Ovary (tissue), 9 donors: ENCODE results near the gene SGK1. TPM values are rescaled to one million over a fixed set of nuclear protein-coding genes. Genes with fewer than 3 reads are reported as not detected.
"Not testable (repeated sequence)": the region's sequence is repeated elsewhere in the genome, so short reads cannot be mapped to it uniquely, and the experiment has no call there.

ENCODE experiments used
- DNase-seq, 5 donors: peaks; one replicate each; pipeline ENCODE4 v3.0.0-alpha.2; 2019 to 2020
- H3K27ac ChIP-seq, 2 donors: fragments of 200-600 bp; one replicate each; pipeline versions ENCODE4 v1.5.1 to v1.8.0; 2019 to 2022
- H3K27me3 ChIP-seq: fragments of 200-600 bp; one replicate; pipeline ENCODE4 v1.8.0; 2022
- H3K36me3 ChIP-seq: fragments of 200-600 bp; sonication (generic); one replicate; pipeline ENCODE4 v1.5.1; 2019
- H3K4me1 ChIP-seq: one replicate; pipeline ENCODE4 v1.8.1; 2013; ENCODE audit warnings: mild to moderate bottlenecking, moderate library complexity; ENCODE audit not compliant: insufficient read depth
- H3K4me3 ChIP-seq: fragments of 200-600 bp; sonication (generic); one replicate; pipeline ENCODE4 v1.5.1; 2017
- H3K9me3 ChIP-seq, 2 donors: fragments of 200-600 bp in 1 of 2; sonication (generic) in 1 of 2; one replicate each; pipeline versions ENCODE4 v1.5.1 to v1.8.1; 2013 to 2019; ENCODE audit warnings: mild to moderate bottlenecking in 1 of 2, moderate library complexity in 1 of 2
- EP300 ChIP-seq: sonication (generic); formaldehyde crosslinking; IDR thresholded peaks from one replicate; pipeline ENCODE4 v1.6.1; 2017; ENCODE audit warnings: antibody characterized with exemption
- POLR2A ChIP-seq: fragments of 450-650 bp; IDR thresholded peaks from one replicate; pipeline ENCODE4 v1.6.1; 2017; ENCODE audit warnings: antibody characterized with exemption, mild to moderate bottlenecking, moderate library complexity
- WGBS, 3 donors: extraction: QIAGEN DNeasy Blood & Tissue Kit in 1 of 3; methylation state at CpG; one replicate each; pipeline versions ENCODE4 v1.1.5 to v1.1.7; 2013 to 2017; 5-methylcytosine and 5-hydroxymethylcytosine counted together
- intact Hi-C, 4 donors: fragments of 100-400 bp; cut with DNase I; formaldehyde crosslinking; loops; one replicate each; pipeline versions ENCODE4 v1.11.0 to v1.15.1; 2022 to 2023
- polyA plus RNA-seq, 2 donors: library from polyadenylated mRNA; stranded (reverse); fragments of 200-250 nt in 1 of 2; fragments of 350-450 nt in 1 of 2; fragmentation: Illumina TruSeq in 1 of 2; extraction: RNeasy Lipid Tissue Mini Kit (QIAGEN cat#74804) in 1 of 2; gene quantifications; one replicate each; pipeline ENCODE4 v1.2.3, GENCODE V29; 2013 to 2014
- total RNA-seq, 7 donors: library from RNA; depleted of rRNA in 2 of 7; stranded (reverse); fragments of >200 nt in 2 of 7; fragmentation: NEBNext Ultra II Directional in 3 of 7; extraction: Animal tissue kit (Norgen Biotek cat#: 25700) in 3 of 7; gene quantifications; one replicate each; pipeline versions ENCODE4 v1.1.0 to v1.2.4, GENCODE V29; 2016 to 2023
- TF ChIP-seq, protein P1 (sequence below), 3 donors: fragments of 450-650 bp in 2 of 3; fragments of 200-600 bp in 1 of 3; IDR thresholded peaks; one replicate each; pipeline versions ENCODE4 v1.5.1 to v1.8.0; 2016 to 2022; ENCODE audit warnings: antibody characterized with exemption in 3 of 3, mild to moderate bottlenecking in 1 of 3
- donor health status: DM: no; HTN: no; CAD: no; lungs with moderate emphysema.
- donor health status: DM: no; HTN: no; CAD: no.
- donor health status: Bipolar disorder and iron deficiency.
- donor health status: DM: yes; HTN: yes; CAD: no.
- donor health status: DM: no; HTN: no; CAD: no.
- donor health status: DM: yes; HTN: yes; CAD: no.

The SGK1 gene
- total and polyA plus RNA-seq, 9 donors: 124 to 610 (median 174) TPM

DNA sequence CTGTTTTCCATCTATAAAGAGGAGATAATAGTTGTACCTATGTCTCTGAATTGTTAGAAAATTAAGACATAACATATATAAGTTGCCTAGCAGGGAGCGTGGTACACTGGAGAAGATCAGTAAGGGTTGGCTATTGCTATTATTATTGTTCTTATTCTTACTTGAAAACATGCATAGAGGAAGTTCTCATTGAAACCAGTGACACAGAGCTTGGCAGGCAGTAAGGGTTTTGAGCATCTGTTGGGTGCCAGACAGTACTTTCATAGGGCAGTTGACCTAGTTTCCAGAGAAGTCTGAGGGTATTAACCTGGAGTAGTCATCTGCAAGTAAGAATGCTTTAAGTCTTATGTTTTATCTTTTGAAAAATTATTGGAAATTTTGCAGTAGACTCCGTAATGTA is 13.3 kb upstream of the SGK1 start:
- H3K27ac ChIP-seq: no peak overlapping the region
- H3K4me3 ChIP-seq: no peak overlapping the region
- TF ChIP-seq, protein P1, sequence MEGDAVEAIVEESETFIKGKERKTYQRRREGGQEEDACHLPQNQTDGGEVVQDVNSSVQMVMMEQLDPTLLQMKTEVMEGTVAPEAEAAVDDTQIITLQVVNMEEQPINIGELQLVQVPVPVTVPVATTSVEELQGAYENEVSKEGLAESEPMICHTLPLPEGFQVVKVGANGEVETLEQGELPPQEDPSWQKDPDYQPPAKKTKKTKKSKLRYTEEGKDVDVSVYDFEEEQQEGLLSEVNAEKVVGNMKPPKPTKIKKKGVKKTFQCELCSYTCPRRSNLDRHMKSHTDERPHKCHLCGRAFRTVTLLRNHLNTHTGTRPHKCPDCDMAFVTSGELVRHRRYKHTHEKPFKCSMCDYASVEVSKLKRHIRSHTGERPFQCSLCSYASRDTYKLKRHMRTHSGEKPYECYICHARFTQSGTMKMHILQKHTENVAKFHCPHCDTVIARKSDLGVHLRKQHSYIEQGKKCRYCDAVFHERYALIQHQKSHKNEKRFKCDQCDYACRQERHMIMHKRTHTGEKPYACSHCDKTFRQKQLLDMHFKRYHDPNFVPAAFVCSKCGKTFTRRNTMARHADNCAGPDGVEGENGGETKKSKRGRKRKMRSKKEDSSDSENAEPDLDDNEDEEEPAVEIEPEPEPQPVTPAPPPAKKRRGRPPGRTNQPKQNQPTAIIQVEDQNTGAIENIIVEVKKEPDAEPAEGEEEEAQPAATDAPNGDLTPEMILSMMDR (IDR thresholded peaks at IDR 0.05): no peak
- no peaks in the 10 kb centered on the region for H3K27me3 ChIP-seq
- DNase-seq: no peak
- H3K9me3 ChIP-seq: no peaks in the 10 kb centered on the region
- no peaks in the 10 kb centered on the region for H3K36me3 ChIP-seq
- no peaks in the 10 kb centered on the region for H3K4me1 ChIP-seq
- WGBS, 3 donors: 94 to 98% (median 95%) methylated on average over 2 of the region's 2 CpGs
- intact Hi-C loops: loop anchor here in 1 of 4 donors (10.0 kb wide), 1 partner anchor 474 kb away; no protein-coding TSS in a partner anchor

DNA sequence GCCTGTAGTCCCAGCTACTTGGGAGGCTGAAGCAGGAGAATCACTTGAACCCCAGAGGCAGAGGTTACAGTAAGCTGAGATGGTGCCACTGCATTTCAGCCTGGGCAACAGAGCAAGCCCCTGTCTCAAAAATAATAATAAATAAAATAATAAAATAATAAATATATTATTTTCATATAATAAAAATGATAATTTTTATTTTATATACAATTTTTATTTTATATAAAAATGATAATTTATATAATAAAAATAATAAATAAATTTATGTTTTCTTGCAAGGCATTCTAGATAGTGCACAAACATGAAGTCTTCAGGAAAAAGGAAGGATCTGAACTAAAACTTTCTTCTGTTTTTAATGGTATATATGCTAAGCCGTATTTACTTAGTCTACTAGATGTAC is 12.6 kb upstream of the SGK1 start:
- 95 to 100% (median 98%) methylated on average over 1 of the region's 1 CpG for WGBS, 3 donors
- no peaks in the 10 kb centered on the region for H3K9me3 ChIP-seq
- H3K27me3 ChIP-seq: no peaks in the 10 kb centered on the region
- no peaks in the 10 kb centered on the region for H3K4me1 ChIP-seq
- no peak for DNase-seq
- no peak overlapping the region for H3K27ac ChIP-seq
- TF ChIP-seq, protein P1 (IDR thresholded peaks at IDR 0.05): no peak
- TF ChIP-seq POLR2A: no peak
- TF ChIP-seq EP300: no peak
- H3K4me3 ChIP-seq: no peak overlapping the region
- intact Hi-C loops: loop anchor here in 1 of 4 donors (10.0 kb wide), 1 partner anchor 474 kb away; no protein-coding TSS in a partner anchor
- H3K36me3 ChIP-seq: no peaks in the 10 kb centered on the region

DNA sequence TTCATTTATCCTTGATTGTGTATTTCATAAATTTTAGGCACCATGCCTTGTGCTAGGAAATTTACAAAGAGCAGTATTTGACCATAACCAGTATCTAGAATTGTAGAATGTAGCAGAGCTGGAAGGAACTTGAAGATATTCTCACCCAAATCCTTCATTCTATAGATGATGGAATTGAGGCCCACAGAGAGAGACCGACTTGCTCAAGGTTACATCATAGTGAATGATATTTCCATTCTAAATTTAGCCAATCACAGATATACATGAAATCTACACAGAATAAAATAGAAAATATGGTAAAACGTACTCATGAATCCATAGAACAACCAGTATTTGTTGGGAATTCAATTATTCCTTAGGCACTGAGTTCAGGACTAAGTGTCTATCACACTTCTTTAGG is 10.9 kb upstream of the SGK1 start:
- TF ChIP-seq, protein P1 (IDR thresholded peaks at IDR 0.05): no peak
- TF ChIP-seq POLR2A (no peak), EP300 (no peak)
- Histone ChIP-seq H3K9me3 (no peaks in the 10 kb centered on the region), H3K27ac (no peak overlapping the region), H3K4me1 (no peaks in the 10 kb centered on the region), H3K36me3 (no peaks in the 10 kb centered on the region), H3K27me3 (no peaks in the 10 kb centered on the region), H3K4me3 (no peak overlapping the region)
- 75 to 98% (median 93%) methylated on average over 2 of the region's 2 CpGs for WGBS, 3 donors
- DNase-seq: no peak
- intact Hi-C loops: no loop called here

DNA sequence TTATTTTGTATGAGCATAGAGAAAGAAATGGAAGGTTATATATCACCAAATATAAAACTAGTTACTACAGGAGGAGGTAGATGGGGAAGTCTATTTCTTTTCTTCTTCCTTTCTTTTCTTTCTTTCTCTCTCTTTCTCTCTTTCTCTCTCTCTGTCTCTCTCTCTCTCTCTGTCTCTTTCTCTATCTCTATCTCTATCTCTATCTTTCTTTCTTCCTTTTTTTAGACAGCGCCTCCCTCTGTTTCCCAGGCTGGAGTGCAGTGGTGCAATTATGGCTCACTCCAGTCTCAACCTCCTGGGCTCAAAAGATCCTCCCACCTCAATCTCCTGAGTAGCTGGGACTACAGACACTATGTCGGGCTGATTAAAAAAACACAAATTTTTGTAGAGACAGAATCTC is 10.2 kb upstream of the SGK1 start:
- intact Hi-C loops: no loop called here

GRCh38 chr6:134326192-134326591 is 8.3 kb upstream of the SGK1 start:
- H3K27me3 ChIP-seq, DNase-seq: not testable (repeated sequence)
- 96 to 100% (median 98%) methylated on average over 4 of the region's 4 CpGs for WGBS, 3 donors

More for the DNA sequence above, 10.2 kb upstream of the SGK1 start:
- no peaks in the 10 kb centered on the region for H3K9me3 ChIP-seq
- no peaks in the 10 kb centered on the region for H3K4me1 ChIP-seq
- WGBS, 3 donors: 91 to 95% (median 94%) methylated on average over 2 of the region's 2 CpGs
- TF ChIP-seq, protein P1 (IDR thresholded peaks at IDR 0.05): no peak
- no peak for TF ChIP-seq EP300
- no peak overlapping the region for H3K4me3 ChIP-seq
- no peak overlapping the region for H3K27ac ChIP-seq
- no peaks in the 10 kb centered on the region for H3K36me3 ChIP-seq
- DNase-seq: no peak
- H3K27me3 ChIP-seq: no peaks in the 10 kb centered on the region

More at GRCh38 chr6:134326192-134326591, 8.3 kb upstream of the SGK1 start:
- intact Hi-C loops, H3K9me3 ChIP-seq, H3K36me3 ChIP-seq, H3K27ac ChIP-seq, H3K4me3 ChIP-seq, H3K4me1 ChIP-seq: not testable (repeated sequence)
